DMS53 (cell line): Measurements from ENCODE around the gene CAMK1.
"Not testable (repeated sequence)": the region's sequence is repeated elsewhere in the genome, so short reads cannot be mapped to it uniquely, and the experiment has no call there.

Source experiments
- DNase-seq: peaks from one replicate; lab custom pipeline; 2025; lab: John Stamatoyannopoulos, UW

CAMK1 gene

GRCh38 chr3:9776896-9777693 lies 7.3 kb upstream of the CAMK1 start:
- DNase-seq = no peak

DNA sequence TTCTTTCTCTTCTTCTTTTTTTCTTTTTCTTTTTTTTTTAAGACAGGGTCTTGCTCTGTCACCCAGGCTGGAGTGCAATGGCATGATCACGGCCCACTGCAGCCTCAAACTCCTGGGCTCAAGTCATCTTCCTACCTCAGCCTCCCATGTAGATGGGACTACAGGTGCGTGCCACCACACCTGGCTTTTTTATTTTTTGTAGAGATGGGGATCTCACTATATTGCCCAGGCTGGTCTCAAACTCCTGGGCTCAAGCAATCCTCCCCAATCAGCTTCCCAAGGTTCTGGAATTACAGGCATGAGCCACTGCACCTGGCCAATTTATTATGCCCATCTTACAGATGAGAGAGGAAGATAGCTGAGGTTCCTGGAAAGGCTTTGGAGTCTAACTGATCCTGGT lies 1.3 kb upstream of the CAMK1 start:
- DNase-seq = not testable (repeated sequence)

DNA sequence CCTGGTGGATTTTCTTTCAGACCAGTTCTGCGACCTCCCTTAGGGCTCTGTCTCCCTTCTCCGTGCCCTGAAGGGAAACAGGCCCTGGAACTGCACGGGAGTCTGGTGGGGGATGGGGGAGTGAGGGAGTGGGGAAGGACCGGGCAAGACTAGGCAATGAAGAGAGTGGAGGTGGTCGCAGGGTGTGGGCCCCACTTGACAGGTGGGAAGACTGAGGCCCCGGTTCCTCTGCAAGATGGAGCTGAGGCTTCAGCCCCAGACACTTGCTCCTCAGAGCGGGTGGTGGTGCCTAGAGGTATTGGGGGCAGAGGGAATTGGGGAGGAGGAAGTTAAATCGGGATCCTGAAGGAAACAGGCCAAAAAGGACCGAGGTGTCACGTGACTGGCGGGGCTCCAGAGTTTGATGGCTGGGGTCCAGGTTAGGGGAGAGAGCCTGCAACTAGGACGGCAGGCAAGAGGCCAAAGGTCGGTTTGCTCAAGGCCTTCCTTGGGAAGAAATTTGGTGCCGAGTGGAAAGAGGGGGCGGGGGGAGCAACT lies 597 bp upstream of the CAMK1 start:
- DNase-seq = peak; percentile 12

DNA sequence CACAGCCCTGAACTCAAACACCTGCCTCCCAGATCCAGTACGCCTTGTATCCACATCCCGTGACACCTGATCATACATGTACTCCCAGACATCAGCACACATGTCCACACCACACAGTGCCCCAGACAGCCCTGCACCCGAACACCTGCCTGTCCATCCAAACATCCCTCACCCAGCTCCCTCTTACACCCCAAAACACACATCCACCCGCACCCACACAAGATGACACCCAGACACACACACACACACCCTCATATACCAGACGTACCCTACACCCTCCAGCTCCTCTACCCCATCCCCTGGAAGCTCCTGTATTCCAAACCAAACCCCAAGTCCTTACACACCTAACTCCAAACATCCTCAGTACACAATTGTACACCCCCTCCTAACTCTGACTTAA lies 735 bp downstream of the CAMK1 start:
- no peak for DNase-seq

DNA sequence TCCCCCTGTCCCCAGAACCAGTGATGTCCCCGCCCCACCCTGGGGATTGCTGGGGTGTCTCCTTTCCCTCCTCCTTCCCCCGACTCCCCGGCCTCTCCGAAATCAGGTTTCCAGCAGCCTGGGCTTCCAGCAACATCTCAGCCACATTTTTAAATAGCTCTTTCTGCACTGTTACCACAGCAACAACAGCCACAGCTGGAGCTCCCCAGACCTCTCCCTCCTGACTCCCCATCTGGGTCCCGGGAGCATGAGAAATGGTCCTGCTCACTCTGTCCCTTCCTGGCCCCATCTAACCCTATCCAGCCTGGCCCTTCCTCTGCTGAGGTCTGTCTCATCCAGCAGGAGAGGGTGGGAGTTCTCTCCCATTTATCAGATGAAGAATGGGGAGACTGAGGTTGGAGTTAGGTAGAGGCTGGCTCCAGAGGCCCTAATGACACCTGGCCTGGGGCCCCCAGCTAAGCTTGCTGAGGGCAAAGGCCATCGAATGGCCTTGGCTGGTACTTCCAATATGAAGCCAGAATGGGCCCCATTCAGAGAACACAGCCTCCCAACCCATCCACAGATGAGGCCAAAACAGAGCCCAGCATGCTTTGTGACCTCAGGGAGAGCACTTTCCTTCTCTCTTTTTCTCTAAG lies 1.5 kb downstream of the CAMK1 start:
- DNase-seq = no peak

GRCh38 chr3:9767418-9767817 lies 2.3 kb downstream of the CAMK1 start:
- no peak for DNase-seq

DNA sequence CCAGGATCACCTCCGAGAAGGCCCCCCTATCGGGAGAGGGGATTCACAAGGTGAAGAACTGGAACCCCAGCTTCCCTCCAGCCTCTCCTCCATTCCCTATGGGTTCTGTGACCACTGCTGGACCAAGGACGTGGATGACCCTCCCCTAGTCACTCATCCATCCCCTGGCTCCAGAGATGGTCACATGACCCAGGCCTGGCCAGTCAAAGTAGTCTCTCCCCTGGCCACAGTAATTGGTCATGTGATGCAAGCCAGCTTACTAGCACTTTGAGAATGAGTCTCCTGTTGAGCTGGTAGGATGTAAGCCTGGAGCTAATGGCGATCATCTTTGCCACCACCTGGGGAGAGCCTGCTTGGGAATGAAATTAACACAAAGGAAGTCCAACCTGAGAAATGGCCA lies 3.9 kb downstream of the CAMK1 start:
- no peak for DNase-seq

DNA sequence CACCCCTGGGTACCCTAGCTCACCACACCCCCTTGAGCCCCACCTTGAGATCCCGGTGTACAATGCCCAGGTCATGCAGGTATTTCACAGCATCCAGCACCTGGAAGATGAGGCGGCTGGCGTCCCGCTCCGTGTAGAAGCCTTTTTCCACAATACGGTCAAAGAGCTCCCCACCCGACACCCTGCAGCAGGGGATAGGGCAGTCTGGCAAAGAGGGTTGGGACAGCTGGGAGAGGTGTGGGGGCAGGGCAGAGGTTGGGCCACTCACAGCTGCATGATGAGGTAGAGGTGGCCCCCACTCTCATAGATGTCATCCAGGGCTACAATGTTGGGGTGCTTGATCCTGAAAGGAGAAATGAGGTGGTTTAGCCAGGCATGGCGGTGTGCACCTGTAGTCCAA lies 6.9 kb downstream of the CAMK1 start:
- no peak for DNase-seq

DNA sequence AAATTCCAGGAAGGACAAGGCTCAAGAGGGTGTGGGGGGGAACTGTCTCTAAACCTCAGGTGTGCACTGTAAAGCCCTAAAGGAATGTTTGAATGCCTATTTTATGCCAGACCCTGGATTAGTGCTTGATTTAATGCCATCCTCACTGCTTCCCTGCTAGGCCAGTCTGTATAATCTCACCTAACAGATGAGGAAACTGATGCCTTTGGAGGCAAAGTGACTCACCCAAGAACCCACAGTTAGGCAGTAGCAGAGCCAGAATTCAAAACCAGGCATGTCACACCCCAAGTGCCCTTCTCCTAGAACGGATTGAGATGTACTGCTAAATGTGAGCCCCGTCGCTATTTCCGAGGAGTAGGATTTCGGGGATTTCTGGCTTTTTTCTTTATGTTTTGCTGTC lies 7.8 kb downstream of the CAMK1 start:
- DNase-seq = no peak

GRCh38 chr3:9760779-9761505 lies 8.8 kb downstream of the CAMK1 start:
- no peak for DNase-seq

DNA sequence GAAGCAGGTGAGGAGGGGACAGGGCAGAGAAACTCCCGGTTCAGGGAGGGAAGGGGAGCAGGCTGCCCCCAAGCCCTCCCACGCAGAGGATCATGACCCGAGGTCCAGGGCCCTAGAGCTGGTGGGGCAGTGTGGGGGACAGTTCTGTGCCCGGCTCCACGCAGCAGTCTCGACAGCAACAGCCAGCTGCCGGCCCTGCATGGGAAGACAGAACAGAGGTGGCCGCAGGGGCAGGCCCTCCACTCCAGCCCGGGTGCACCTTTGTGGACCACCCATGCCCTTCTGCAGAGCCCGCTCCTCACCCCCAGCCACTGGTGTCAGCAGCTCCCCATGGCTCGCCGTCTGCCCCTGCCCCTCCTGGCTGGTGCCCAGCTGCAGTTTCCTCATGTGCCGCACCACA lies 12.3 kb downstream of the CAMK1 start:
- DNase-seq = no peak

GRCh38 chr3:9754678-9755077 lies 15.1 kb downstream of the CAMK1 start:
- DNase-seq = no peak

DNA sequence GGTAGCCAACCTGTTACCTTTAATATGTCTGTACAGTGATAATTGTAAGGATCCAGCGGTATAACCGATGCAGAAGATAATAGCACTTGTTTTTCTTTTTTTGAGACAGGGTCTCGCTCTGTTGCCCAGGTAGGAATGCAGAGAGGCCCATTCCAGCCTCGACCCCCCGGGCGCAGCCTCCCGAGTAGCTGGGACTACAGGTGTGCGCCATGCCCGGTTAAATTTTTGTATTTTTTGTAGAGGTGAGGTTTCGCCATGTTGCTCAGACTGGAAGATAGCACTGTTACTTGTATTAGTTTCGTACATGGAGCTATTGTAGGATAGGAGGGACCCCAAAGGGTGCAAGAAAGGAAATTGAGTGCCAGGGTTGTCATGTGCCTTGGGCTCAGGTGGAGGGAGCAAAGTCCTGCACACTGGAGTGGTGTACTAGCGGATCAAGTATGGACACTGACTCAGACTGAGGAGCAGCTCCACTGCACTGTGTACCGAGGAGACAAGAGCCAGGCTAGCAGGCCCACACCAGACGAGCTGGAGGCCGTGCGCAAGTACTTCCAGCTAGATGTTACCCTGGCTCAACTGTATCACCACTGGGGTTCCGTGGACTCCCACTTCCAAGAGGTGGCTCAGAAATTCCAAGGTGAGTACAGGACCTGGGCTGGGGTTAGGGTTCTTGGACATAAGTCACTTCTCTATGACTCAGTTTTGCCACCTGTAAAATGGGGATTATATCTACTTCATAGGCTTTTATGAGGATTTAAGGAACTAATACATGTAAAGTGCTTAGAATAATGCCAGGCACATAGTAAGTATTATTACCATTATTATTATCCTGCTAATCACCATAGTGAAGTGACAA lies 19.0 kb downstream of the CAMK1 start:
- peak; percentile 49 for DNase-seq

GRCh38 chr3:9749645-9750555 lies 19.8 kb downstream of the CAMK1 start, which contains the start of gene OGG1:
OGG1 (plus strand) TSS chr3:9749952; CDS start chr3:9750287, 335 bp downstream.
- peak; percentile 90 for DNase-seq

GRCh38 chr3:9749296-9749644 lies 20.5 kb downstream of the CAMK1 start:
- DNase-seq = peak; percentile 57

DNA sequence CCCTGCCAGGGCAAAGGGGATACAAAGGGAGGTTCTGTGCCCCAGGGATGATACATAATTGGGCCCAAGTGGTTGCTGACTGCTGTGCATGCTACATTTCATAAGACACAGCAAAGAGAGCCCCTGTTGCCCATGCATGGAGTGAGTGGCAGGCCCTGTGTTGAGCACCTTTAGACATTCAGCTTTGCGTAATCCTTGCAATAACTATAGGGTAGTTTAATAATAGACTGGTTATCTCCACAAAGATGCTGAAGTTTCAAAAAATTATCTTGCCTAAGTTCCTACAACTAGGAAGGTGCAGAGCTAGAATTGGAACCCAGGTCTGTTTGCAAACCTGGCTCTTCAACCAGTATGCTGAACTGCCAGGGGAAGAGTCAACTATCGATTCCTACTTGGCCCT lies 21.7 kb downstream of the CAMK1 start:
- no peak for DNase-seq

DNA sequence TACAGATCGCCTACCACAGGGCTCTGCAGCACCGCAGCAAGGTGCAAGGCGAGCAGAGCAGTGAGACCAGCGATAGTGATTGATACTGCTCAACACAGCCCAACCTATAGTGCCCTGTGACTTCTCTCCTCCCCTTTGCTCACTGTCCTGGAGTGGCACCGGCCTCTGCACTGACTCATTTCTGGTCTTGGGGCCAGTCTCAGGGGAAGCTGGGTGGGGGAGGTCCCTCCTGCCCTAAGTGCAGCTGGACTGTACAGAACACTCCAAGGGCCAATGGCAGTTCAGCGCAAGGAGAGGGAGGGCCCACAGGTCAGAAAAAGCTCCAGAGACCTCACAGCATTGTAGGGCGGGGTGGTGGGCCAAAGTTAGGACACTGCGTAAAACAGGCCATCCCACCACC lies 22.5 kb downstream of the CAMK1 start:
- DNase-seq = no peak

- no peak for DNase-seq
Observed at GRCh38 chr3:9746330-9746729, 23.4 kb downstream of the CAMK1 start.

GRCh38 chr3:9745521-9745920 lies 24.2 kb downstream of the CAMK1 start:
- no peak for DNase-seq

DNA sequence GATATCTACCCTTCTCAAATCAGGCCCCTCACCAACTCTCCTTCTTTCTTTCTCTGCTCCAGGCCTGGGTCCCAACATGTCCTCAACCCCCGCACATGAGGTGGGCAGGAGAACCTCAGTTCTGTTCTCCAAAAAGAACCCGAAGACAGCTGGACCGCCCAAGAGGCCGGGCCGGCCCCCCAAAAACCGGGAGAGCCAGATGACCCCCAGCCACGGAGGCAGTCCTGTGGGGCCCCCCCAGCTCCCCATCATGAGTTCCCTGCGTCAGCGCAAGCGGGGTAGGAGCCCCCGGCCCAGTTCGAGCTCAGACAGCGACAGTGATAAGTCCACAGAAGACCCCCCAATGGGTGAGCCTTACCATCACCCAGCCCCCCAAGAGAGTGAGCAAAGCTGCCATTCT lies 25.6 kb downstream of the CAMK1 start:
- DNase-seq = no peak

DNA sequence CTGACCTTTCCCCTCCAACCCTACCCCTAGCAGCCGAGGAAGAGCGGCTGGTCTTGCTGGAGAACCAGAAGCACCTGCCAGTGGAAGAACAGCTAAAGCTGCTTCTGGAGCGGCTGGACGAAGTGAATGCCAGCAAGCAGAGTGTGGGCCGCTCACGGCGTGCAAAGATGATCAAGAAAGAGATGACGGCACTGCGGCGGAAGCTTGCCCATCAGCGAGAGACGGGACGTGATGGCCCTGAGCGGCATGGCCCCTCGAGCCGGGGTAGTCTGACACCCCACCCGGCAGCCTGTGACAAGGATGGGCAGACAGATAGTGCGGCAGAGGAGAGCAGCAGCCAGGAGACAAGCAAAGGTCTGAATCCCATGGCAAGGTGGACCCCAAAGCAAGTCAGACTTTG lies 26.2 kb downstream of the CAMK1 start:
- DNase-seq = no peak
